Testis (tissue), 3 donors: ENCODE measurements around the gene VASH1. TPM values are rescaled to one million over a fixed set of nuclear protein-coding genes. Genes with fewer than 3 reads are reported as not detected.
A peak's percentile ranks its signal among the peaks of the same experiment; 100 is the strongest.

Experiments used
- DNase-seq: peaks from one replicate; pipeline ENCODE4 v3.0.0-alpha.2; 2019
- H3K27ac ChIP-seq, 2 donors: fragments of 200-600 bp; sonication (generic); one replicate each; pipeline ENCODE4 v1.5.1; 2019
- H3K27me3 ChIP-seq: fragments of 200-600 bp; sonication (generic); one replicate; pipeline ENCODE4 v1.5.1; 2019
- H3K36me3 ChIP-seq: fragments of 200-600 bp; sonication (generic); one replicate; pipeline ENCODE4 v1.5.1; 2017; ENCODE audit warnings: low read depth; ENCODE audit errors: missing control alignments
- H3K4me1 ChIP-seq: fragments of 200-600 bp; sonication (generic); one replicate; pipeline ENCODE4 v1.5.1; 2019
- H3K4me3 ChIP-seq, 2 donors: fragments of 200-600 bp; sonication (generic); one replicate each; pipeline ENCODE4 v1.5.1; 2017 to 2019
- H3K9me3 ChIP-seq: fragments of 200-600 bp; sonication (generic); one replicate; pipeline ENCODE4 v1.5.1; 2017
- CTCF ChIP-seq, 3 experiments: fragments of 450-650 bp in 2 of 3; fragments of 200-600 bp in 1 of 3; sonication (generic) in 1 of 3; IDR thresholded peaks; one replicate each; pipeline ENCODE4 v1.5.1; 2016 to 2019; ENCODE audit warnings: antibody characterized with exemption in 3 of 3, mild to moderate bottlenecking in 2 of 3, moderate library complexity in 1 of 3
- POLR2A ChIP-seq: fragments of 450-650 bp; IDR thresholded peaks from one replicate; pipeline ENCODE4 v1.6.1; 2017; ENCODE audit warnings: antibody characterized with exemption, mild to moderate bottlenecking, moderate library complexity
- WGBS, 2 donors: methylation state at CpG; one replicate each; pipeline ENCODE4 v1.1.5; 2018; 5-methylcytosine and 5-hydroxymethylcytosine counted together
- intact Hi-C: fragments of 100-400 bp; cut with DNase I; formaldehyde crosslinking; loops from one replicate; pipeline ENCODE4 v1.15.1; 2023; ENCODE audit warnings: low total_unique reads
- polyA plus RNA-seq: library from polyadenylated mRNA; stranded (reverse); fragments of 350-450 nt; fragmentation: Illumina TruSeq; extraction: RNeasy Lipid Tissue Mini Kit (QIAGEN cat#74804); gene quantifications from one replicate; pipeline ENCODE4 v1.2.3, GENCODE V29; 2014; ENCODE audit warnings: low read depth, low replicate concordance; ENCODE audit not compliant: insufficient read depth
- total RNA-seq, 2 donors: library from RNA; depleted of rRNA; stranded (reverse); fragments of >200 nt; gene quantifications; one replicate each; pipeline ENCODE4 v1.2.3, GENCODE V29; 2016

Gene VASH1
- total and polyA plus RNA-seq, 3 donors from 2014 or later, result 26.6 to 32.0 (median 31.7) TPM

- intact Hi-C loops, result no loop called here
- 90 to 97% methylated on average over 3 of the region's 4 CpGs for WGBS, 2 donors
- Histone ChIP-seq H3K27me3 (no peaks in the 10 kb centered on the region), H3K9me3 (no peaks in the 10 kb centered on the region), H3K36me3 (no peaks in the 10 kb centered on the region), H3K4me3 (no peak overlapping the region), H3K27ac (no peak overlapping the region), H3K4me1 (peaks cover 18% of the 10 kb centered on the region)
- no peak for TF ChIP-seq CTCF (IDR thresholded peaks at IDR 0.05)
- DNase-seq, result no peak
These were observed 47.7 kb downstream of the VASH1 start for GRCh38 chr14:76808990-76809389.

GRCh38 chr14:76810525-76810924 lies 49.3 kb downstream of the VASH1 start:
- no peak overlapping the region for H3K27ac ChIP-seq
- intact Hi-C loops, result no loop called here
- no peaks in the 10 kb centered on the region for H3K27me3 ChIP-seq
- H3K4me1 ChIP-seq, result peaks cover 18% of the 10 kb centered on the region
- DNase-seq, result no peak
- TF ChIP-seq CTCF (IDR thresholded peaks at IDR 0.05) (no peak), POLR2A (no peak)
- H3K9me3 ChIP-seq, result no peaks in the 10 kb centered on the region
- WGBS, 2 donors, result 43 to 50% methylated on average over 3 of the region's 3 CpGs
- H3K4me3 ChIP-seq, result no peak overlapping the region
- no peaks in the 10 kb centered on the region for H3K36me3 ChIP-seq

- Histone ChIP-seq H3K27me3 (no peaks in the 10 kb centered on the region), H3K9me3 (no peaks in the 10 kb centered on the region), H3K27ac (no peak overlapping the region), H3K36me3 (no peaks in the 10 kb centered on the region), H3K4me1 (peaks cover 18% of the 10 kb centered on the region), H3K4me3 (no peak overlapping the region)
- WGBS, 2 donors, result 6 to 8% methylated on average over 9 of the region's 9 CpGs
- DNase-seq, result peak; percentile 64
- intact Hi-C loops, result no loop called here
- TF ChIP-seq POLR2A, result no peak
- TF ChIP-seq CTCF (IDR thresholded peaks at IDR 0.05), result peak in 2 of 3 experiments; percentile 26 to 46
These were observed 49.7 kb downstream of the VASH1 start for GRCh38 chr14:76810953-76811400.

GRCh38 chr14:76811561-76811960 lies 50.3 kb downstream of the VASH1 start:
- peak overlapping the region; percentile 61 to 83 for H3K27ac ChIP-seq
- peak overlapping the region; percentile 77 to 85 for H3K4me3 ChIP-seq
- H3K36me3 ChIP-seq, result no peaks in the 10 kb centered on the region
- TF ChIP-seq CTCF (IDR thresholded peaks at IDR 0.05) (no peak), POLR2A (no peak)
- intact Hi-C loops, result no loop called here
- no peaks in the 10 kb centered on the region for H3K27me3 ChIP-seq
- DNase-seq, result no peak
- WGBS, 2 donors, result 31 to 54% methylated on average over 4 of the region's 4 CpGs
- no peaks in the 10 kb centered on the region for H3K9me3 ChIP-seq
- H3K4me1 ChIP-seq, result peaks cover 18% of the 10 kb centered on the region

GRCh38 chr14:76812093-76812421 lies 50.8 kb downstream of the VASH1 start:
- no peaks in the 10 kb centered on the region for H3K27me3 ChIP-seq
- no peaks in the 10 kb centered on the region for H3K9me3 ChIP-seq
- no peak for TF ChIP-seq CTCF (IDR thresholded peaks at IDR 0.05)
- no peak for TF ChIP-seq POLR2A
- intact Hi-C loops, result no loop called here
- H3K4me3 ChIP-seq, result peak overlapping the region; percentile 77 to 85
- no peaks in the 10 kb centered on the region for H3K36me3 ChIP-seq
- peak overlapping the region; percentile 61 to 83 for H3K27ac ChIP-seq
- WGBS, 2 donors, result 0% methylated on average over 13 to 18 of the region's 20 CpGs
- H3K4me1 ChIP-seq, result peaks cover 18% of the 10 kb centered on the region
- DNase-seq, result peak; percentile 33
